Stimulated activated CD4-positive, alpha-beta T cell treated with anti-CD3 and anti-CD28 coated beads, Interleukin-15, amount 100 ng/mL, for 1 hour (primary cell): ENCODE measurements around the gene FAM110D.

Experiments
- DNase-seq, 2 donors: peaks; one replicate each; pipeline ENCODE4 v3.0.0-alpha.2; 2020; ENCODE audit warnings: low read depth in 1 of 2, low spot score in 1 of 2

Gene FAM110D

GRCh38 chr1:26127235-26128163 is 31.4 kb upstream of the FAM110D start:
- no peak for DNase-seq

- no peak for DNase-seq
These were observed 29.1 kb upstream of the FAM110D start for GRCh38 chr1:26129778-26130177.

GRCh38 chr1:26130695-26131094 is 28.2 kb upstream of the FAM110D start:
- no peak for DNase-seq

- DNase-seq = no peak
These were observed 26.6 kb upstream of the FAM110D start for GRCh38 chr1:26132128-26132833.

- no peak for DNase-seq
These were observed 26.1 kb upstream of the FAM110D start for GRCh38 chr1:26132834-26133167.

- DNase-seq = no peak
These were observed 24.4 kb upstream of the FAM110D start for GRCh38 chr1:26134466-26134865.

- no peak for DNase-seq
These were observed 19.8 kb upstream of the FAM110D start for GRCh38 chr1:26138974-26139558.

- no peak for DNase-seq
These were observed 16.7 kb upstream of the FAM110D start for GRCh38 chr1:26142159-26142558.

GRCh38 chr1:26145041-26145959 is 13.6 kb upstream of the FAM110D start:
- peak; percentile 46 for DNase-seq

GRCh38 chr1:26145960-26146294 is 13.0 kb upstream of the FAM110D start:
- no peak for DNase-seq

- DNase-seq = no peak
These were observed 10.0 kb upstream of the FAM110D start for GRCh38 chr1:26148887-26149286.

GRCh38 chr1:26153966-26154532 is 4.8 kb upstream of the FAM110D start:
- no peak for DNase-seq

- no peak for DNase-seq
These were observed 4.1 kb upstream of the FAM110D start for GRCh38 chr1:26154750-26155149.

GRCh38 chr1:26155370-26156284 is 3.3 kb upstream of the FAM110D start:
- no peak for DNase-seq

GRCh38 chr1:26156285-26157038 is 2.4 kb upstream of the FAM110D start:
- no peak for DNase-seq

- no peak for DNase-seq
These were observed 490 bp upstream of the FAM110D start for GRCh38 chr1:26158271-26158907.

GRCh38 chr1:26159743-26160039 is 812 bp downstream of the FAM110D start:
- DNase-seq = no peak

GRCh38 chr1:26160527-26161414 is 1.9 kb downstream of the FAM110D start:
- no peak for DNase-seq
